Measurements from ENCODE around the gene NRXN2.
"Not testable (repeated sequence)": the region's sequence is repeated elsewhere in the genome, so short reads cannot be mapped to it uniquely, and the experiment has no call there.

NRXN2 gene

GRCh38 chr11:64601605-64602465 lies 121.2 kb downstream of the NRXN2 start:
- no peak for DNase-seq

GRCh38 chr11:64600281-64600992 lies 122.6 kb downstream of the NRXN2 start:
- no peak for DNase-seq

GRCh38 chr11:64599698-64600211 lies 123.2 kb downstream of the NRXN2 start:
- no peak for DNase-seq

- no peak for DNase-seq
Measured at GRCh38 chr11:64598797-64599697, 124.0 kb downstream of the NRXN2 start.

- DNase-seq: no peak
Measured at GRCh38 chr11:64598106-64598796, 124.7 kb downstream of the NRXN2 start.

- DNase-seq: no peak
Measured at GRCh38 chr11:64597671-64598101, 125.3 kb downstream of the NRXN2 start.

GRCh38 chr11:64595922-64596321 lies 127.1 kb downstream of the NRXN2 start:
- DNase-seq: not testable (repeated sequence)

GRCh38 chr11:64594159-64594939 lies 128.6 kb downstream of the NRXN2 start:
- no peak for DNase-seq

- DNase-seq: no peak
Measured at GRCh38 chr11:64593156-64594105, 129.6 kb downstream of the NRXN2 start.

- no peak for DNase-seq
Measured at GRCh38 chr11:64592656-64593055, 130.3 kb downstream of the NRXN2 start.

- DNase-seq: no peak
Measured at GRCh38 chr11:64592234-64592615, 130.8 kb downstream of the NRXN2 start.

- DNase-seq: no peak
Measured at GRCh38 chr11:64591257-64592233, 131.5 kb downstream of the NRXN2 start.

GRCh38 chr11:64590763-64591221 lies 132.2 kb downstream of the NRXN2 start, which contains the start of gene SLC22A12:
TSS of gene SLC22A12 (plus strand) at chr11:64591220. CDS start at chr11:64591557, 337 bp downstream.
- DNase-seq: no peak

- no peak for DNase-seq
Measured at GRCh38 chr11:64588701-64589100, 134.3 kb downstream of the NRXN2 start.

- no peak for DNase-seq
Measured at GRCh38 chr11:64586366-64586765, 136.6 kb downstream of the NRXN2 start.

GRCh38 chr11:64585150-64585549 lies 137.8 kb downstream of the NRXN2 start:
- DNase-seq: no peak

- DNase-seq: no peak
Measured at GRCh38 chr11:64583296-64584262, 139.4 kb downstream of the NRXN2 start.
